DOHH2 (cell line): ENCODE results near the gene SORBS2.

Experiments used
- H3F3A ChIP-seq: fragments of 200-600 bp; sonication (generic), shearing (Covaris generic); 2 replicates; pipeline ENCODE4 v1.6.0; 2016; ENCODE audit warnings: antibody characterized with exemption, mild to moderate bottlenecking; ENCODE audit not compliant: control insufficient read depth, insufficient read depth
- H3K27ac ChIP-seq: fragments of 200-600 bp; sonication (generic); 2 replicates; pipeline ENCODE4 v1.5.1; 2014; ENCODE audit warnings: low read depth, mild to moderate bottlenecking, low read length, moderate library complexity
- H3K27me3 ChIP-seq: fragments of 200-600 bp; sonication (generic); 2 replicates; pipeline ENCODE4 v1.6.1; 2014; ENCODE audit warnings: mild to moderate bottlenecking, low read length, mixed read lengths; ENCODE audit not compliant: control insufficient read depth
- H3K36me3 ChIP-seq: fragments of 200-600 bp; sonication (generic); 2 replicates; pipeline ENCODE4 v1.6.1; 2014; ENCODE audit warnings: mild to moderate bottlenecking, low read length, moderate library complexity, mixed read lengths; ENCODE audit not compliant: control insufficient read depth
- H3K4me1 ChIP-seq: fragments of 200-600 bp; sonication (generic); 2 replicates; pipeline ENCODE4 v1.6.1; 2014; ENCODE audit warnings: mild to moderate bottlenecking, low read length, mixed read lengths; ENCODE audit not compliant: control insufficient read depth
- H3K4me2 ChIP-seq: fragments of 200-600 bp; sonication (generic); 2 replicates; pipeline ENCODE4 v1.6.0; 2014; ENCODE audit warnings: mild to moderate bottlenecking, low read length, moderate library complexity
- H3K4me3 ChIP-seq: fragments of 200-600 bp; sonication (generic); 2 replicates; pipeline ENCODE4 v1.5.1; 2014; ENCODE audit warnings: mild to moderate bottlenecking, low read length, mixed read lengths
- H3K79me2 ChIP-seq: fragments of 200-600 bp; sonication (generic); 2 replicates; pipeline ENCODE4 v1.6.1; 2014; ENCODE audit warnings: mild to moderate bottlenecking, low read length, mixed read lengths; ENCODE audit not compliant: control insufficient read depth
- H3K9me2 ChIP-seq: fragments of 200-600 bp; sonication (generic); replicated peaks from 2 replicates; pipeline ENCODE4 v1.6.1; 2014; ENCODE audit warnings: mild to moderate bottlenecking, low read length, mixed read lengths; ENCODE audit not compliant: control insufficient read depth
- H3K9me3 ChIP-seq: fragments of 200-600 bp; sonication (generic); 2 replicates; pipeline ENCODE4 v1.6.1; 2014; ENCODE audit warnings: antibody characterized with exemption, low read length, mixed read lengths; ENCODE audit not compliant: control insufficient read depth, insufficient read depth
- H4K20me1 ChIP-seq: fragments of 200-600 bp; sonication (generic); 2 replicates; pipeline ENCODE4 v1.6.0; 2014; ENCODE audit warnings: low read depth, mild to moderate bottlenecking, antibody characterized with exemption, low read length, moderate library complexity; ENCODE audit not compliant: control insufficient read depth, insufficient read depth
- EZH2phosphoT487 ChIP-seq: fragments of 200-600 bp; sonication (generic); IDR thresholded peaks from 2 replicates; pipeline ENCODE4 v1.6.1; 2017; ENCODE audit warnings: borderline replicate concordance, mild to moderate bottlenecking, antibody characterized with exemption, low read length, moderate library complexity, mixed read lengths
- TF ChIP-seq, protein P1 (sequence below): fragments of 200-600 bp; sonication (generic); IDR thresholded peaks from one replicate; pipeline ENCODE4 v1.5.1; 2014; ENCODE audit warnings: antibody characterized with exemption, mild to moderate bottlenecking, low read depth, low read length; ENCODE audit not compliant: poor library complexity, severe bottlenecking

The SORBS2 gene

DNA sequence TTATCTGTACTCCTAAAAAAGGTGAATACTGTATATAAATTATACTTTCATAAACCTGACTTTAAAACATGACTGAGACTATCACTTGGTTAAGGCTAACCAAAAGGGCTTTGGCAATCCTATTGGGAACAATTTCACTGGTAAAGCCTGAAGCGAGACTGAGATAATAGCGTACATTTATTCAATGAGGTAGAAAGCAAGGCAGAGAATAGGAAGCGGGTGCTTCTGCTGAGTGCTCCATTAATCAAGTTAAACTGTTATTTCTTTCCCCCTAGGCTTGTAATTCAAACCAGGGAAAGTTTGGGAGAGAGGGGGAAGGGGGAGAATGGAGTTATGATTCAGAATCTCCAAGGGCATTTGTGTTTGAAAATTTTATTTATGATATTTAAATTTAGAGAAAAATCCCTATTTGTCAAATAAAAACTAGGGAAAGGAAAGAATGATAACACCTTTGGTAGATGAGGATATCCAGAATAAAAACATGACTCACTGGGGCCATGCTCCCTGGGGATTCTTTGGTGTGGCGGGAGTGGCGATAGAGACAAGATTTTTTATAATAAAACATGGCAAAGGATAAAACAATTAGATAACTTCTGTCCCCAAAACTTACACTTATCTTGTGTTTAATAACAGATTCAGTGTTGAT, 34.6 kb upstream of the SORBS2 start:
- H3K9me2 ChIP-seq = no peaks in the 10 kb centered on the region; the same call in 1 of the 2 replicates
- H3K27ac ChIP-seq = no peak overlapping the region
- H3K27me3 ChIP-seq = no peaks in the 10 kb centered on the region
- no peak overlapping the region for H3K4me3 ChIP-seq
- no peaks in the 10 kb centered on the region for H3K79me2 ChIP-seq
- H3K4me1 ChIP-seq = no peaks in the 10 kb centered on the region
- TF ChIP-seq EZH2phosphoT487 = no peak
- TF ChIP-seq, protein P1, sequence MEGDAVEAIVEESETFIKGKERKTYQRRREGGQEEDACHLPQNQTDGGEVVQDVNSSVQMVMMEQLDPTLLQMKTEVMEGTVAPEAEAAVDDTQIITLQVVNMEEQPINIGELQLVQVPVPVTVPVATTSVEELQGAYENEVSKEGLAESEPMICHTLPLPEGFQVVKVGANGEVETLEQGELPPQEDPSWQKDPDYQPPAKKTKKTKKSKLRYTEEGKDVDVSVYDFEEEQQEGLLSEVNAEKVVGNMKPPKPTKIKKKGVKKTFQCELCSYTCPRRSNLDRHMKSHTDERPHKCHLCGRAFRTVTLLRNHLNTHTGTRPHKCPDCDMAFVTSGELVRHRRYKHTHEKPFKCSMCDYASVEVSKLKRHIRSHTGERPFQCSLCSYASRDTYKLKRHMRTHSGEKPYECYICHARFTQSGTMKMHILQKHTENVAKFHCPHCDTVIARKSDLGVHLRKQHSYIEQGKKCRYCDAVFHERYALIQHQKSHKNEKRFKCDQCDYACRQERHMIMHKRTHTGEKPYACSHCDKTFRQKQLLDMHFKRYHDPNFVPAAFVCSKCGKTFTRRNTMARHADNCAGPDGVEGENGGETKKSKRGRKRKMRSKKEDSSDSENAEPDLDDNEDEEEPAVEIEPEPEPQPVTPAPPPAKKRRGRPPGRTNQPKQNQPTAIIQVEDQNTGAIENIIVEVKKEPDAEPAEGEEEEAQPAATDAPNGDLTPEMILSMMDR = no peak
- H3F3A ChIP-seq = no peaks in the 10 kb centered on the region
- no peak overlapping the region for H3K4me2 ChIP-seq
- no peaks in the 10 kb centered on the region for H3K36me3 ChIP-seq
- H3K9me3 ChIP-seq = no peaks in the 10 kb centered on the region
- H4K20me1 ChIP-seq = no peaks in the 10 kb centered on the region

DNA sequence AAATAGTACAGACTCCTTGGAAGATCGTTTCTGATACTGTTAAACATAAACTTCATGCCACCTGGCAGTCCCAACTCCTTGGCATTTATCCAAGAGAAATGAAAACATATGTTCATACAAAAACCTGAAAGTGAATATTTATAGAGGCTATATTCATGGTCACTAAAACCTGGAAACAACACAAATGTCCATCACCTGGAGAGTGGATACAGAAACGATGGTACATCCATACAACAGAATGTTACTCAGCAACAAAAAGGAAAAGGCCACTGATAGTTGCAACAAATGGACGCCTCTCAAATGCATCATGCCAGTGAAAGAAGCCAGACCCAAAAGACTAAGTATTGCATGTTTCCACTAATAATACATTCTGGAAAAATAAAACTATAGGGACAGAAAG, 34.0 kb upstream of the SORBS2 start:
- TF ChIP-seq, protein P1 = no peak
- TF ChIP-seq EZH2phosphoT487 = no peak
- H3K4me2 ChIP-seq = no peak overlapping the region
- no peaks in the 10 kb centered on the region for H3K79me2 ChIP-seq
- no peaks in the 10 kb centered on the region for H3K9me3 ChIP-seq
- no peak overlapping the region for H3K4me3 ChIP-seq
- H4K20me1 ChIP-seq = no peaks in the 10 kb centered on the region
- H3K36me3 ChIP-seq = no peaks in the 10 kb centered on the region
- no peak overlapping the region for H3K27ac ChIP-seq
- no peaks in the 10 kb centered on the region for H3F3A ChIP-seq
- no peaks in the 10 kb centered on the region for H3K4me1 ChIP-seq
- H3K27me3 ChIP-seq = no peaks in the 10 kb centered on the region
- no peaks in the 10 kb centered on the region; the same call in 1 of the 2 replicates for H3K9me2 ChIP-seq

DNA sequence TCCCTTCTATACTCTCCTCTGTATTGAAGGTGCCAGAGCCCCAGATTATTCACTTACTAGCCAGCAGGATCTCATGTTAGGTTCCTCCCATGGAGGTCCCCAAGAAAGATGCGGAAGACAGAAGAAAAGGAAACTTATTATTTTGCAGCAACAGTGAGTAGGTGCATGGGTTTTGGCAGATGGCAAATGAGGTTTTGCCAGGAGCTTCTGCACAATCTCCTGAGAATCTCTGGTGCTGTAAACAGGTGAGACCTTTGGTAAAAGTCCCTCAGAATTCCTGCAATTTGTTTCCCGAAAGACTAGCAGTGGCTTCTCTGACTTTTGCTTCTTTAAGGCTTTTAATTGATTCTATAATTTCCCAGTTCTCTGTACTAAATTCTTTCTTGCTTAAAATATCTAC, 29.5 kb upstream of the SORBS2 start:
- Histone ChIP-seq H3K79me2 (no peaks in the 10 kb centered on the region), H3K36me3 (no peaks in the 10 kb centered on the region), H3K9me3 (no peaks in the 10 kb centered on the region), H4K20me1 (no peaks in the 10 kb centered on the region), H3K4me2 (no peak overlapping the region), H3F3A (no peaks in the 10 kb centered on the region), H3K4me1 (no peaks in the 10 kb centered on the region), H3K4me3 (no peak overlapping the region), H3K27me3 (no peaks in the 10 kb centered on the region), H3K27ac (no peak overlapping the region), H3K9me2 (no peaks in the 10 kb centered on the region; the same call in 1 of the 2 replicates)
- TF ChIP-seq, protein P1 = no peak
